Mucosa of descending colon (tissue), 3 donors: Measurements from ENCODE around the gene USP36. TPM values are rescaled to one million over a fixed set of nuclear protein-coding genes. Genes with fewer than 3 reads are reported as not detected.
A peak's percentile ranks its signal among the peaks of the same experiment; 100 is the strongest.

Experiments
- ATAC-seq: fragments of 200-7000 bp; cut with Tn5 transposase; one replicate; pipeline ENCODE4 v1.9.1; 2020; ENCODE audit warnings: mild to moderate bottlenecking, moderate library complexity
- DNase-seq, 3 donors: peaks; one replicate each; pipeline ENCODE4 v3.0.0-alpha.2; 2020
- H3K36me3 ChIP-seq: fragments of 200-600 bp; one replicate; pipeline ENCODE4 v1.8.0; 2021; ENCODE audit warnings: low read depth, mild to moderate bottlenecking
- H3K4me1 ChIP-seq: fragments of 200-600 bp; one replicate; pipeline ENCODE4 v1.8.0; 2021; ENCODE audit warnings: low read depth, mild to moderate bottlenecking
- H3K4me3 ChIP-seq: fragments of 200-600 bp; one replicate; pipeline ENCODE4 v1.8.0; 2021; ENCODE audit warnings: mild to moderate bottlenecking
- H3K9me3 ChIP-seq: fragments of 200-600 bp; one replicate; pipeline ENCODE4 v1.8.0; 2021; ENCODE audit warnings: mild to moderate bottlenecking
- intact Hi-C, 2 donors: fragments of 100-400 bp; cut with DNase I in 1 of 2; cut with micrococcal nuclease in 1 of 2; formaldehyde crosslinking; loops; one replicate each; pipeline versions ENCODE4 v1.11.0 to v1.11.1; 2022; cut with DNase I, micrococcal nuclease
- total RNA-seq, 3 donors: library from RNA; stranded (reverse); fragmentation: NEBNext Ultra II Directional in 2 of 3; extraction: Animal tissue kit (Norgen Biotek cat#: 25700) in 2 of 3; gene quantifications; one replicate each; pipeline versions ENCODE4 v1.2.1 to v1.2.4, GENCODE V29; 2021 to 2023
- TF ChIP-seq, protein P1 (sequence below): fragments of 200-600 bp; IDR thresholded peaks from one replicate; pipeline ENCODE4 v1.8.0; 2022; ENCODE audit warnings: antibody characterized with exemption, mild to moderate bottlenecking
- donor health status: DM: no; HTN: no; CAD: no; lungs with moderate emphysema.
- donor health status: DM: no; HTN: no; CAD: no.
- donor health status: DM: no; HTN: yes; CAD: no.

The USP36 gene
- total RNA-seq, 3 donors from 2014 or later: 36.0 to 67.7 (median 41.4) TPM

DNA sequence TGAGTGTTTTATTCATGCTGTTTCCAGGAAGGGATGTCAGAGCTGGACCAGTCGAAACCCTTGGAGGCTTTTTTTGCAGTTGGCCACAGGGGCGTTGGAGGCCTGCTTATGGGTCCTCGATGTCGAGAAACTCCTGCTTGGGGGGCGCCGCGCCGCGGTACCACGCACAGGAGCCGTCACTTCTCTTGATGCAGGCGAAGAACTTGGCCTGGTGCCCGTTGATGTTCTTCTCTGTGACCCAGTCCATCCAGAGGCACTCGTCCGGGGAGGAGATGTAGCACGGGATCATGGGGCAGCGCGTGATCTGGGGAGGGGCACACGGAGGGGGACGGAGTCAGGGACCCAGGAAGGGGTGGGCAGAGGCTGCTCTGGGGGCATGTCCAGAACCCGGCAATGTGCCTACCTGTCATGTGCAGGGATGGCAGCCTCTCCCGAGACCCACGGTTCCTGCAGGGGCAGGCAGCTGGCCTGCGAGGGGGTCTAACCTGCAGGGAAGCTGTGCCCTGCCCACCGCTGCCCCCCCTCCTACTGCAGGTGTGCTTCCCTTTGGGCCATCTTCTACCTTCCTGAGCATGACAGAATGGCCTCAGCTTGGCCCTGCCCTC, 15.0 kb upstream of the USP36 start:
- DNase-seq (no peak), ATAC-seq (no peak)
- Histone ChIP-seq H3K4me3 (no peak overlapping the region), H3K4me1 (no peaks in the 10 kb centered on the region), H3K36me3 (no peaks in the 10 kb centered on the region), H3K9me3 (no peaks in the 10 kb centered on the region)
- intact Hi-C loops: no loop called here
- TF ChIP-seq, protein P1, sequence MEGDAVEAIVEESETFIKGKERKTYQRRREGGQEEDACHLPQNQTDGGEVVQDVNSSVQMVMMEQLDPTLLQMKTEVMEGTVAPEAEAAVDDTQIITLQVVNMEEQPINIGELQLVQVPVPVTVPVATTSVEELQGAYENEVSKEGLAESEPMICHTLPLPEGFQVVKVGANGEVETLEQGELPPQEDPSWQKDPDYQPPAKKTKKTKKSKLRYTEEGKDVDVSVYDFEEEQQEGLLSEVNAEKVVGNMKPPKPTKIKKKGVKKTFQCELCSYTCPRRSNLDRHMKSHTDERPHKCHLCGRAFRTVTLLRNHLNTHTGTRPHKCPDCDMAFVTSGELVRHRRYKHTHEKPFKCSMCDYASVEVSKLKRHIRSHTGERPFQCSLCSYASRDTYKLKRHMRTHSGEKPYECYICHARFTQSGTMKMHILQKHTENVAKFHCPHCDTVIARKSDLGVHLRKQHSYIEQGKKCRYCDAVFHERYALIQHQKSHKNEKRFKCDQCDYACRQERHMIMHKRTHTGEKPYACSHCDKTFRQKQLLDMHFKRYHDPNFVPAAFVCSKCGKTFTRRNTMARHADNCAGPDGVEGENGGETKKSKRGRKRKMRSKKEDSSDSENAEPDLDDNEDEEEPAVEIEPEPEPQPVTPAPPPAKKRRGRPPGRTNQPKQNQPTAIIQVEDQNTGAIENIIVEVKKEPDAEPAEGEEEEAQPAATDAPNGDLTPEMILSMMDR: no peak

GRCh38 chr17:78854508-78854907, 13.9 kb upstream of the USP36 start:
- no peak for ATAC-seq
- H3K36me3 ChIP-seq: no peaks in the 10 kb centered on the region
- TF ChIP-seq, protein P1: no peak

GRCh38 chr17:78853926-78854394, 13.3 kb upstream of the USP36 start:
- peak; percentile 73 to 85 (median 75) for DNase-seq
- TF ChIP-seq, protein P1: no peak
- peak; percentile 88 for ATAC-seq
- no peaks in the 10 kb centered on the region for H3K36me3 ChIP-seq
- H3K9me3 ChIP-seq: no peaks in the 10 kb centered on the region
- H3K4me3 ChIP-seq: no peak overlapping the region
- H3K4me1 ChIP-seq: no peaks in the 10 kb centered on the region
- intact Hi-C loops: no loop called here

More at GRCh38 chr17:78854508-78854907, 13.9 kb upstream of the USP36 start:
- Histone ChIP-seq H3K4me1 (no peaks in the 10 kb centered on the region), H3K4me3 (no peak overlapping the region), H3K9me3 (no peaks in the 10 kb centered on the region)
- no peak for DNase-seq
- intact Hi-C loops: no loop called here

DNA sequence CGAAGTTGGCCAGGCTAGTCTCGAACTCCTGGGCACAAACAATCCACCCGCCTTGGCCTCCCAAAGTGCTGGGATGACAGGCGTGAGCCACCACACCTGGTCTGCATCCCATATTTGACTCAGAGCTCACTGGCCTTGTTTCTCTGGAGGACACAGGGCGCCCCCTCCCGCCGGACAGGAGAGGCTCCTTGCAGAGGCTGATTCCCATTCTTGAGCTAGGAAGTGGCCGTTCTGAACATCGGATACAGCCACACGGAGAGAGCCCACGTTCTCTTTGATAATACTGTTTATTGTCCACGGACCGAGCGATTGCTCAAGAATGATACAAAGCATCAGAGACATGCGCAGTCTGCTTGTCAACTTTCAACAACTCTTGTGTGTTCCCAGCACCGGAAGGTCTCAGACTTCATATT, 12.1 kb upstream of the USP36 start:
- no peak overlapping the region for H3K4me3 ChIP-seq
- no peaks in the 10 kb centered on the region for H3K4me1 ChIP-seq
- intact Hi-C loops: no loop called here
- ATAC-seq (no peak), DNase-seq (no peak)
- TF ChIP-seq, protein P1: no peak
- no peaks in the 10 kb centered on the region for H3K9me3 ChIP-seq
- H3K36me3 ChIP-seq: no peaks in the 10 kb centered on the region

GRCh38 chr17:78849026-78849425, 8.4 kb upstream of the USP36 start:
- intact Hi-C loops: no loop called here

More at GRCh38 chr17:78849026-78849425, 8.4 kb upstream of the USP36 start:
- Histone ChIP-seq H3K4me3 (no peak overlapping the region), H3K4me1 (no peaks in the 10 kb centered on the region), H3K9me3 (no peaks in the 10 kb centered on the region), H3K36me3 (no peaks in the 10 kb centered on the region)
- no peak for DNase-seq
- TF ChIP-seq, protein P1: no peak
- no peak for ATAC-seq
